ENCODE measurements around the gene GLB1L2. TPM values are rescaled to one million over a fixed set of nuclear protein-coding genes. Genes with fewer than 3 reads are reported as not detected.

Gene GLB1L2
- total RNA-seq, 1 donor from 2014 or later: 11.9 TPM

- DNase-seq (ENCODE audit: low spot score, unreplicated experiment): no peak
- TF ChIP-seq, protein P1, sequence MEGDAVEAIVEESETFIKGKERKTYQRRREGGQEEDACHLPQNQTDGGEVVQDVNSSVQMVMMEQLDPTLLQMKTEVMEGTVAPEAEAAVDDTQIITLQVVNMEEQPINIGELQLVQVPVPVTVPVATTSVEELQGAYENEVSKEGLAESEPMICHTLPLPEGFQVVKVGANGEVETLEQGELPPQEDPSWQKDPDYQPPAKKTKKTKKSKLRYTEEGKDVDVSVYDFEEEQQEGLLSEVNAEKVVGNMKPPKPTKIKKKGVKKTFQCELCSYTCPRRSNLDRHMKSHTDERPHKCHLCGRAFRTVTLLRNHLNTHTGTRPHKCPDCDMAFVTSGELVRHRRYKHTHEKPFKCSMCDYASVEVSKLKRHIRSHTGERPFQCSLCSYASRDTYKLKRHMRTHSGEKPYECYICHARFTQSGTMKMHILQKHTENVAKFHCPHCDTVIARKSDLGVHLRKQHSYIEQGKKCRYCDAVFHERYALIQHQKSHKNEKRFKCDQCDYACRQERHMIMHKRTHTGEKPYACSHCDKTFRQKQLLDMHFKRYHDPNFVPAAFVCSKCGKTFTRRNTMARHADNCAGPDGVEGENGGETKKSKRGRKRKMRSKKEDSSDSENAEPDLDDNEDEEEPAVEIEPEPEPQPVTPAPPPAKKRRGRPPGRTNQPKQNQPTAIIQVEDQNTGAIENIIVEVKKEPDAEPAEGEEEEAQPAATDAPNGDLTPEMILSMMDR (IDR thresholded peaks at IDR 0.05; ENCODE audit: unreplicated experiment): no peak
- Mint-ChIP-seq H3K27me3 (no peaks in the 10 kb centered on the region), H3K9me3 (ENCODE audit: low read depth) (no peaks in the 10 kb centered on the region), H3K4me1 (ENCODE audit: low read depth) (no peaks in the 10 kb centered on the region), H3K27ac (no peak overlapping the region), H3K36me3 (ENCODE audit: insufficient read depth) (no peaks in the 10 kb centered on the region), H3K4me3 (ENCODE audit: low read depth) (no peak overlapping the region)
These were observed 13.4 kb downstream of the GLB1L2 start for GRCh38 chr11:134345237-134345550.

GRCh38 chr11:134346101-134346975 is 14.6 kb downstream of the GLB1L2 start:
- Mint-ChIP-seq H3K9me3 (ENCODE audit: low read depth) (no peaks in the 10 kb centered on the region), H3K36me3 (ENCODE audit: insufficient read depth) (no peaks in the 10 kb centered on the region), H3K27ac (no peak overlapping the region), H3K27me3 (no peaks in the 10 kb centered on the region), H3K4me1 (ENCODE audit: low read depth) (no peaks in the 10 kb centered on the region), H3K4me3 (ENCODE audit: low read depth) (no peak overlapping the region)
- TF ChIP-seq, protein P1 (IDR thresholded peaks at IDR 0.05; ENCODE audit: unreplicated experiment): no peak
- no peak for DNase-seq (ENCODE audit: low spot score, unreplicated experiment)

GRCh38 chr11:134346976-134347350 is 15.2 kb downstream of the GLB1L2 start:
- H3K36me3 Mint-ChIP-seq (ENCODE audit: insufficient read depth): no peaks in the 10 kb centered on the region
- H3K27ac Mint-ChIP-seq: no peak overlapping the region
- TF ChIP-seq, protein P1 (IDR thresholded peaks at IDR 0.05; ENCODE audit: unreplicated experiment): no peak
- no peaks in the 10 kb centered on the region for H3K4me1 Mint-ChIP-seq (ENCODE audit: low read depth)
- no peaks in the 10 kb centered on the region for H3K27me3 Mint-ChIP-seq
- H3K9me3 Mint-ChIP-seq (ENCODE audit: low read depth): no peaks in the 10 kb centered on the region
- H3K4me3 Mint-ChIP-seq (ENCODE audit: low read depth): no peak overlapping the region
- DNase-seq (ENCODE audit: low spot score, unreplicated experiment): no peak

DNA sequence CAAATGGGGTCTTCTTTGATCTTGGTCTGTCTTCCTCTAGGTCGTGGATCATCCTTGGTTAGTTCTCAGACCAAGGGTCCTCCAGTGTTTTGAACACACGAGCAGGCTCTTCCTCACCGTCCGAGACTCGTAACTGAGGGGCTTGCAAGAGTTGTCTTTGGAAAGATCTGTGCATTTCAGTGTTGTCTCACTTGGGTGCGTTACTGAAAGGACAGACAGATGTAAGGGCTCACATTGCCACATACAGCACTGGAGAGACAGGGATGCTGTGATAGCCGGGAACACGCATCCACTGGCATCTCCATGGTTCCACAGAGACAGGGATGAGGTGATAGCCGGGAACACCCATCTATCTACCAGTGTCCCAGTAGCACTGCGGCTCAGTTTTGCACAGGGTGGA is 15.7 kb downstream of the GLB1L2 start:
- Mint-ChIP-seq H3K9me3 (ENCODE audit: low read depth) (no peaks in the 10 kb centered on the region), H3K27me3 (no peaks in the 10 kb centered on the region), H3K4me1 (ENCODE audit: low read depth) (no peaks in the 10 kb centered on the region), H3K4me3 (ENCODE audit: low read depth) (no peak overlapping the region), H3K36me3 (ENCODE audit: insufficient read depth) (no peaks in the 10 kb centered on the region), H3K27ac (no peak overlapping the region)
- no peak for DNase-seq (ENCODE audit: low spot score, unreplicated experiment)
- TF ChIP-seq, protein P1 (IDR thresholded peaks at IDR 0.05; ENCODE audit: unreplicated experiment): no peak

GRCh38 chr11:134349109-134349801 is 17.5 kb downstream of the GLB1L2 start:
- H3K27me3 Mint-ChIP-seq: no peaks in the 10 kb centered on the region
- TF ChIP-seq, protein P1 (IDR thresholded peaks at IDR 0.05; ENCODE audit: unreplicated experiment): no peak
- peaks cover 6% of the 10 kb centered on the region for H3K9me3 Mint-ChIP-seq (ENCODE audit: low read depth)
- H3K36me3 Mint-ChIP-seq (ENCODE audit: insufficient read depth): peaks cover 2% of the 10 kb centered on the region
- no peak for DNase-seq (ENCODE audit: low spot score, unreplicated experiment)
- H3K4me3 Mint-ChIP-seq (ENCODE audit: low read depth): no peak overlapping the region
- H3K4me1 Mint-ChIP-seq (ENCODE audit: low read depth): no peaks in the 10 kb centered on the region
- no peak overlapping the region for H3K27ac Mint-ChIP-seq

Data from progenitor cell of endocrine pancreas (in vitro differentiated cells).